ENCODE results near the gene RGL1. TPM values are rescaled to one million over a fixed set of nuclear protein-coding genes. Genes with fewer than 3 reads are reported as not detected.

Gene RGL1
- total and polyA plus RNA-seq, 9 of the 15 experiments (the other 6 are each of a cell fraction or from before 2014, with no cell fraction given) = under 0.01 to 0.07 (median 0.04) TPM

DNA sequence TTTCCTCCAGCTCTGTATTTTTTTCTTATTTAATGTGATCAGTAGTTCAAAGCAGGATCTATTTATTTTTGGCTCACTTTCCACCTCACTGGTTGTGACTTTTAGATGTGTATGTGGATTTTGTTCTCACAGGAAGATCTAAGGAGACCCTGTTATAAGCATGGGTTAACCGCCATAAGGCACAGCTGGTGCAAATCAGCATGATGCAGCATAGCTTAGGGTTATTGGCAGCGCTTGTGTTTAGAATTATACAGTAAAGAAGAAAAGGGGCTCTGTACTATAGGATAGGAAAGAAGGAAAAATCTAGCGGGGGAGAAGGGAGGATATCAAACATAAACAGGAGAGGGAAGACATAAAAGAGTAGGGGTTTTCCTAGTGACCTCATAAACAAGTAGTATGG lies 26.9 kb upstream of the RGL1 start (continued):
- TF ChIP-seq CBX2 (IDR thresholded peaks at IDR 0.05; ENCODE audit: insufficient read depth, low read length, poor library complexity, severe bottlenecking) (no peak), PKNOX1 (IDR thresholded peaks at IDR 0.05) (no peak), ETV5 (CRISPR knock-in tag; IDR thresholded peaks at IDR 0.05; ENCODE audit: low read depth) (no peak), ZBTB17 (CRISPR knock-in tag; IDR thresholded peaks at IDR 0.05) (no peak), RBM34 (IDR thresholded peaks at IDR 0.05; ENCODE audit: borderline replicate concordance, insufficient read depth, low read length) (no peak), ZNF639 (CRISPR knock-in tag; conservative IDR thresholded peaks at IDR 0.05 in 1 of 2, IDR thresholded peaks at IDR 0.05 in 1 of 2) (no peak)

- ATAC-seq = no peak
- CTCF ChIA-PET (ENCODE audit: low intra/inter-chr PET ratio) = no interaction called here
- no peak overlapping the region for H3K9ac ChIP-seq (ENCODE audit: insufficient read depth in 1 of 2, low read depth in 2 of 2, low read length in 2 of 2)
- no peaks in the 10 kb centered on the region for H3K36me3 ChIP-seq (ENCODE audit: control insufficient read depth, insufficient read depth, low read length)
- in situ Hi-C loops (cut with MboI) (no loop called here), intact Hi-C loops (cut with micrococcal nuclease) (no loop called here)
- no peak overlapping the region for H3K27ac ChIP-seq (ENCODE audit: extremely low read depth, low read depth, low read length)
- no peaks in the 10 kb centered on the region for H4K20me1 ChIP-seq (replicated peaks; ENCODE audit: control insufficient read depth, insufficient read depth, low read length)
- TF ChIP-seq ZNF316 (IDR thresholded peaks at IDR 0.05) (peak; percentile 50; the same call in 1 of the 2 replicates), RHOXF2B (CRISPR knock-in tag; conservative IDR thresholded peaks at IDR 0.05) (no peak), C11orf30 (IDR thresholded peaks at IDR 0.05; ENCODE audit: low read depth) (0 out of 2 replicates have a peak, but pooled peaks have one; percentile 14)
- no peaks in the 10 kb centered on the region for H3K9me3 ChIP-seq (replicated peaks; ENCODE audit: control insufficient read depth, insufficient read depth, low read depth, low read length)
- H3K9me1 ChIP-seq (ENCODE audit: control insufficient read depth, insufficient read depth, low read length) = no peaks in the 10 kb centered on the region
- POLR2A ChIA-PET = interaction anchor here (0.7 to 1.2 kb wide), 2 partner anchors 10 to 12 kb away, joined by 3 to 4 read pairs; no protein-coding TSS in a partner anchor
- DNase-seq (ENCODE audit: extremely low read depth in 1 of 4, low spot score in 3 of 4) = no peak
- no peaks in the 10 kb centered on the region for H3K79me2 ChIP-seq (ENCODE audit: control insufficient read depth, insufficient read depth, low read length)
- H3K4me3 ChIP-seq = no peak overlapping the region
- no peak overlapping the region for H2AFZ ChIP-seq (ENCODE audit: low read depth, low read length)
- WGBS (ENCODE audit: insufficient coverage, low coverage, missing lambda C conversion rate) = 0% methylated on average over 4 of the region's 4 CpGs
- BruUV-seq (replicated peaks) = no TSS peak
- no peak for FAIRE-seq
- H3K4me2 ChIP-seq (ENCODE audit: insufficient read depth, low read length) = no peak overlapping the region
- no peaks in the 10 kb centered on the region for H3K27me3 ChIP-seq (ENCODE audit: control insufficient read depth in 2 of 2, insufficient read depth in 2 of 2, low read length in 2 of 2)
- no peaks in the 10 kb centered on the region for H3K4me1 ChIP-seq (replicated peaks in 1 of 2; ENCODE audit: control insufficient read depth in 2 of 2, insufficient read depth in 2 of 2, low read length in 2 of 2)
These were observed 26.1 kb upstream of the RGL1 start for GRCh38 chr1:183778568-183779433.

Measured in K562 (cell line).